AG04449 (cell line): ENCODE data around the gene SMIM7.
"Not testable (repeated sequence)": the region's sequence is repeated elsewhere in the genome, so short reads cannot be mapped to it uniquely, and the experiment has no call there.

Source experiments
- CTCF ChIA-PET: fragments of 350-600 bp; formaldehyde crosslinking; extraction: SDS; loops from one replicate; lab custom pipeline; 2021; ENCODE audit warnings: antibody characterized with exemption; lab: Yijun Ruan, JAX
- POLR2A ChIA-PET: fragments of 400-600, 350-600 bp; formaldehyde crosslinking; extraction: SDS; loops from one replicate; lab custom pipeline; 2020; ENCODE audit warnings: antibody characterized with exemption, inconsistent platforms; lab: Yijun Ruan, JAX
- DNase-seq: peaks from one replicate; pipeline ENCODE4 v3.0.0-alpha.2; 2010; ENCODE audit warnings: low read depth, low spot score
- H3K4me3 ChIP-seq: 2 replicates; pipeline ENCODE4 v1.5.1; 2011; ENCODE audit warnings: low read depth, mild to moderate bottlenecking, control low read depth, low read length
- CTCF ChIP-seq: IDR thresholded peaks from one replicate; pipeline ENCODE4 v1.5.1; 2011; ENCODE audit warnings: mild to moderate bottlenecking, moderate library complexity, low read length, control low read depth, inconsistent platforms; ENCODE audit not compliant: insufficient read depth; ENCODE audit errors: missing control alignments

SMIM7 gene

GRCh38 chr19:16682539-16682938 lies 22.6 kb upstream of the SMIM7 start:
- no peak for DNase-seq
- TF ChIP-seq CTCF: no peak
- ChIA-PET CTCF (no interaction called here), POLR2A (no interaction called here)
- no peak overlapping the region for H3K4me3 ChIP-seq

- TF ChIP-seq CTCF: no peak
- H3K4me3 ChIP-seq: no peak overlapping the region
- CTCF ChIA-PET: interaction anchor here (1.2 kb wide), 1 partner anchor 95 kb away, joined by 3 read pairs; no protein-coding TSS in a partner anchor
- POLR2A ChIA-PET: no interaction called here
- no peak for DNase-seq
Observed at GRCh38 chr19:16679811-16680210, 19.9 kb upstream of the SMIM7 start.

DNA sequence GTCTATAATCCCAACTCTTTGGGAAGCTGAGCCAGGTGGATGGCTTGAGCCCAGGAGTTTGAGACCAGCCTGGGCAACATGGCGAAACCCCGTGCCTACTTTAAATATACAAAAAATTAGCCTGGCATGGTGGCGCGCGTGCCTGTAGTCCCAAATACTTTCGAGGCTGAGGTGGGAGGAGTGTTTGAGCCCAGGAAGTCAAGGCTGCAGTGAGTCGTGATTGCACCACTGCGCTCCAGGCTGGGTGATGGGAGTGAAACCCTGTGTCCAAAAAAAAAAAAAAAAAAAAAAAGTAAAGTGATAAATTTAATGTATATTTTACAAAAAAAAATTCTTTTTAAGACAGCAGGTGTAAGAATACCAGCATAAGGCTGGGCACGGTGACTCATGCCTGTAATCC lies 18.6 kb upstream of the SMIM7 start:
- H3K4me3 ChIP-seq: no peak overlapping the region
- ChIA-PET CTCF (no interaction called here), POLR2A (no interaction called here)
- TF ChIP-seq CTCF: no peak
- no peak for DNase-seq

DNA sequence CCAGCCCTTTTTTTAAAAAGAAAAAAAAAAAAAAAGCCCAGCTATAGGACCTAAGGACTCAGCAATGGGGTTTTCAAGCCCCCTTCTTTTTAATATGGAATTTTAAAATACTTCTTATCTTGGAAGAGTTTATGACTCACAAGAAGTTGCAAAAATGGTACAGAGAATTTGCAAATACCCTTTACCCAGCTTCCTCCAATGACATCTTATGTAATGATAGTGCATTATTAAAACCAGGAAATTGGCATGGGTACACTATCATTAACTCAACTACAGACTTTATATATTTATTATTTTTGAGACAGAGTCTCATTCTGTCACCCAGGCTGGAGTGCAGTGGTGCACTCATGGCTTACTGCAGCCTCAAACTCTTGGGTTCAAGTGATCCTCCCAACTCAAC lies 17.1 kb upstream of the SMIM7 start:
- no peak for TF ChIP-seq CTCF
- POLR2A ChIA-PET: interaction anchor here (0.7 kb wide), 1 partner anchor 46 kb away, joined by 4 read pairs; no protein-coding TSS in a partner anchor
- CTCF ChIA-PET: no interaction called here
- DNase-seq: no peak
- no peak overlapping the region for H3K4me3 ChIP-seq

- CTCF ChIA-PET: no interaction called here
Observed at GRCh38 chr19:16676101-16676798, 16.3 kb upstream of the SMIM7 start.

GRCh38 chr19:16673839-16674238 lies 13.9 kb upstream of the SMIM7 start:
- DNase-seq, POLR2A ChIA-PET, H3K4me3 ChIP-seq: not testable (repeated sequence)
- CTCF ChIA-PET: interaction anchor here (1.4 kb wide), 1 partner anchor 14 kb away, joined by 3 read pairs; the partner anchor contains the start of gene SMIM7

More at GRCh38 chr19:16676101-16676798, 16.3 kb upstream of the SMIM7 start:
- no peak overlapping the region for H3K4me3 ChIP-seq
- no peak for TF ChIP-seq CTCF
- POLR2A ChIA-PET: interaction anchor here (0.7 kb wide), 1 partner anchor 47 kb away, joined by 4 read pairs; no protein-coding TSS in a partner anchor
- DNase-seq: no peak

DNA sequence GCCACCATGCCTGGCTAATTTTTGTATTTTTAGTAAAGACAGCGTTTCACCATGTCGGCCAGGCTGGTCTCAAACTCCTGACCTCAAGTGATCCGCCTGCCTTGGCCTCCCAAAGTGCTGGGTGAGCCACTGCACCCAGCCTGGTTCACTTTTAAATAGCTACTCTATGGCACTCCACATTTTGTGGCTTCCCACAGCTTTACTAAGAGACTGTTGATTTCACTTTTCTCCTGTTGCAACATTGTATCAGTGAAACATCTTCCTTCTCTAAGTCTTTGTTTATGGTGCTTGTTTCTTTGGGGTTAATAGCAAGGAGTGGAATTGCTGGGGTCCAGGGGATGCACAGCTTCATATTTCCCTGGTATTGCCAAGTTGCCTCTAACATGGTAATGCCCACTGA lies 13.3 kb upstream of the SMIM7 start:
- POLR2A ChIA-PET: no interaction called here
- DNase-seq: no peak
- H3K4me3 ChIP-seq: no peak overlapping the region
- TF ChIP-seq CTCF: no peak
- CTCF ChIA-PET: interaction anchor here (1.4 kb wide), 1 partner anchor 14 kb away, joined by 3 read pairs; the partner anchor contains the start of gene SMIM7
